ENCODE results near the gene COLEC12. TPM values are rescaled to one million over a fixed set of nuclear protein-coding genes. Genes with fewer than 3 reads are reported as not detected.

The COLEC12 gene
- total RNA-seq, 1 experiment from 2014 or later, result not detected

- Histone ChIP-seq H3K9me2 (ENCODE audit: insufficient read depth) (no peaks in the 10 kb centered on the region), H4K20me1 (ENCODE audit: insufficient read depth) (no peaks in the 10 kb centered on the region), H2AFZ (ENCODE audit: low read depth, low read length, poor library complexity, severe bottlenecking) (no peak overlapping the region), H3K27ac (ENCODE audit: low read depth, low read length) (no peak overlapping the region), H3K4me3 (replicated peaks in 1 of 2; ENCODE audit: low read depth in 1 of 2, low read length in 2 of 2) (no peak overlapping the region), H3K9ac (ENCODE audit: low read length) (no peak overlapping the region), H3K4me2 (ENCODE audit: low read length) (no peak overlapping the region), H3K4me1 (ENCODE audit: control insufficient read depth in 1 of 2, insufficient read depth in 2 of 2, low read length in 2 of 2) (no peaks in the 10 kb centered on the region), H3K36me3 (ENCODE audit: control insufficient read depth in 1 of 2, insufficient read depth in 2 of 2, low read length in 2 of 2) (no peaks in the 10 kb centered on the region), H3K9me3 (ENCODE audit: control insufficient read depth in 1 of 2, insufficient read depth in 1 of 2, low read depth in 1 of 2, low read length in 2 of 2) (no peaks in the 10 kb centered on the region), H3K27me3 (ENCODE audit: insufficient read depth, low read length) (no peaks in the 10 kb centered on the region; the same call in 1 of the 2 replicates), H3K79me2 (ENCODE audit: insufficient read depth, low read length) (no peaks in the 10 kb centered on the region)
- ATAC-seq (no peak), DNase-seq (ENCODE audit: low read depth, low spot score) (no peak)
- no TSS peak for BruUV-seq (replicated peaks)
- ChIA-PET POLR2A (no interaction called here), CTCF (no interaction called here), RAD21 (ENCODE audit: low non-redundant PET in 1 of 2, low total read pairs in 2 of 2, uncharacterized antibody in 2 of 2, unreplicated experiment in 2 of 2) (no interaction called here)
- no peak for TF ChIP-seq EZH2phosphoT487 (IDR thresholded peaks at IDR 0.05; ENCODE audit: borderline replicate concordance)
- no peak for TF ChIP-seq SRF (IDR thresholded peaks at IDR 0.05; ENCODE audit: low read depth)
- TF ChIP-seq EGR1 (IDR thresholded peaks at IDR 0.05; ENCODE audit: low read depth), result no peak
- no peak for TF ChIP-seq YY1 (IDR thresholded peaks at IDR 0.05; ENCODE audit: extremely low read depth, insufficient replicate concordance, low read depth, low read length)
- TF ChIP-seq, protein P1, sequence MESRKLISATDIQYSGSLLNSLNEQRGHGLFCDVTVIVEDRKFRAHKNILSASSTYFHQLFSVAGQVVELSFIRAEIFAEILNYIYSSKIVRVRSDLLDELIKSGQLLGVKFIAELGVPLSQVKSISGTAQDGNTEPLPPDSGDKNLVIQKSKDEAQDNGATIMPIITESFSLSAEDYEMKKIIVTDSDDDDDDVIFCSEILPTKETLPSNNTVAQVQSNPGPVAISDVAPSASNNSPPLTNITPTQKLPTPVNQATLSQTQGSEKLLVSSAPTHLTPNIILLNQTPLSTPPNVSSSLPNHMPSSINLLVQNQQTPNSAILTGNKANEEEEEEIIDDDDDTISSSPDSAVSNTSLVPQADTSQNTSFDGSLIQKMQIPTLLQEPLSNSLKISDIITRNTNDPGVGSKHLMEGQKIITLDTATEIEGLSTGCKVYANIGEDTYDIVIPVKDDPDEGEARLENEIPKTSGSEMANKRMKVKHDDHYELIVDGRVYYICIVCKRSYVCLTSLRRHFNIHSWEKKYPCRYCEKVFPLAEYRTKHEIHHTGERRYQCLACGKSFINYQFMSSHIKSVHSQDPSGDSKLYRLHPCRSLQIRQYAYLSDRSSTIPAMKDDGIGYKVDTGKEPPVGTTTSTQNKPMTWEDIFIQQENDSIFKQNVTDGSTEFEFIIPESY (IDR thresholded peaks at IDR 0.05; ENCODE audit: extremely low read depth, insufficient replicate concordance, low read length), result no peak
- TF ChIP-seq CEBPB (IDR thresholded peaks at IDR 0.05; ENCODE audit: low read depth), result no peak
- TF ChIP-seq ZFX (IDR thresholded peaks at IDR 0.05), result no peak
- no peak for TF ChIP-seq SP1 (IDR thresholded peaks at IDR 0.05; ENCODE audit: low read depth)
- TF ChIP-seq FOSL1 (IDR thresholded peaks at IDR 0.05; ENCODE audit: low read depth), result no peak
- no peak for TF ChIP-seq EZH2 (IDR thresholded peaks at IDR 0.05)
- TF ChIP-seq RAD21 (IDR thresholded peaks at IDR 0.05; ENCODE audit: low read depth), result no peak
- no peak for TF ChIP-seq POLR2AphosphoS5 (IDR thresholded peaks at IDR 0.05; ENCODE audit: low read depth, low read length)
- intact Hi-C loops (cut with micrococcal nuclease), result no loop called here
Measured at GRCh38 chr18:384897-385296, 115.6 kb downstream of the COLEC12 start.

All from HCT116 (cell line).